Esophagus squamous epithelium (tissue), 5 donors: Measurements from ENCODE around the gene PRKN. TPM values are rescaled to one million over a fixed set of nuclear protein-coding genes. Genes with fewer than 3 reads are reported as not detected.

Experiments
- DNase-seq: peaks from one replicate; lab custom pipeline; 2025; lab: John Stamatoyannopoulos, UW
- H3K27ac ChIP-seq, 4 donors: fragments of 200-600 bp; sonication (generic); one replicate each; pipeline ENCODE4 v1.5.1; 2016 to 2019; ENCODE audit warnings: mild to moderate bottlenecking in 1 of 4
- H3K27me3 ChIP-seq, 4 donors: fragments of 200-600 bp; sonication (generic); 1 replicate in 3 of 4; 2 replicates in 1 of 4; pipeline versions ENCODE4 v1.5.1 to v1.6.0; 2017 to 2021; ENCODE audit warnings: antibody characterized with exemption in 1 of 4
- H3K36me3 ChIP-seq, 3 donors: fragments of 200-600 bp; sonication (generic); one replicate each; pipeline ENCODE4 v1.5.1; 2016 to 2019
- H3K4me1 ChIP-seq, 3 donors: fragments of 200-600 bp; sonication (generic); one replicate each; pipeline ENCODE4 v1.5.1; 2017 to 2019
- H3K4me3 ChIP-seq, 4 donors: fragments of 200-600 bp; sonication (generic); 1 replicate in 3 of 4; 2 replicates in 1 of 4; pipeline ENCODE4 v1.5.1; 2016 to 2019; ENCODE audit warnings: mild to moderate bottlenecking in 2 of 4, moderate library complexity in 1 of 4
- H3K9me3 ChIP-seq, 3 donors: fragments of 200-600 bp; sonication (generic); one replicate each; pipeline ENCODE4 v1.5.1; 2016 to 2019
- POLR2A ChIP-seq, 4 donors: fragments of 450-650 bp; IDR thresholded peaks; one replicate each; pipeline ENCODE4 v1.6.1; 2017; ENCODE audit warnings: antibody characterized with exemption in 4 of 4, mild to moderate bottlenecking in 4 of 4, moderate library complexity in 3 of 4
- WGBS, 2 donors: methylation state at CpG; one replicate each; pipeline ENCODE4 v1.1.5; 2018; 5-methylcytosine and 5-hydroxymethylcytosine counted together
- intact Hi-C: fragments of 100-400 bp; cut with DNase I; formaldehyde crosslinking; loops from one replicate; pipeline ENCODE4 v1.15.0; 2022
- total RNA-seq, 4 donors: library from RNA; depleted of rRNA; stranded (reverse); fragments of >200 nt; gene quantifications; one replicate each; pipeline ENCODE4 v1.1.0, GENCODE V29; 2016
- TF ChIP-seq, protein P1 (sequence below), 6 experiments: fragments of 450-650 bp in 4 of 6; fragments of 200-600 bp in 2 of 6; sonication (generic) in 2 of 6; IDR thresholded peaks; one replicate each; pipeline ENCODE4 v1.5.1; 2016 to 2019; ENCODE audit warnings: antibody characterized with exemption in 6 of 6, mild to moderate bottlenecking in 4 of 6, moderate library complexity in 4 of 6
- donor health status: DM: yes; HTN: yes; CAD: no.

Gene PRKN
- total RNA-seq, 4 donors from 2014 or later = 0.70 to 5.5 (median 2.2) TPM

DNA sequence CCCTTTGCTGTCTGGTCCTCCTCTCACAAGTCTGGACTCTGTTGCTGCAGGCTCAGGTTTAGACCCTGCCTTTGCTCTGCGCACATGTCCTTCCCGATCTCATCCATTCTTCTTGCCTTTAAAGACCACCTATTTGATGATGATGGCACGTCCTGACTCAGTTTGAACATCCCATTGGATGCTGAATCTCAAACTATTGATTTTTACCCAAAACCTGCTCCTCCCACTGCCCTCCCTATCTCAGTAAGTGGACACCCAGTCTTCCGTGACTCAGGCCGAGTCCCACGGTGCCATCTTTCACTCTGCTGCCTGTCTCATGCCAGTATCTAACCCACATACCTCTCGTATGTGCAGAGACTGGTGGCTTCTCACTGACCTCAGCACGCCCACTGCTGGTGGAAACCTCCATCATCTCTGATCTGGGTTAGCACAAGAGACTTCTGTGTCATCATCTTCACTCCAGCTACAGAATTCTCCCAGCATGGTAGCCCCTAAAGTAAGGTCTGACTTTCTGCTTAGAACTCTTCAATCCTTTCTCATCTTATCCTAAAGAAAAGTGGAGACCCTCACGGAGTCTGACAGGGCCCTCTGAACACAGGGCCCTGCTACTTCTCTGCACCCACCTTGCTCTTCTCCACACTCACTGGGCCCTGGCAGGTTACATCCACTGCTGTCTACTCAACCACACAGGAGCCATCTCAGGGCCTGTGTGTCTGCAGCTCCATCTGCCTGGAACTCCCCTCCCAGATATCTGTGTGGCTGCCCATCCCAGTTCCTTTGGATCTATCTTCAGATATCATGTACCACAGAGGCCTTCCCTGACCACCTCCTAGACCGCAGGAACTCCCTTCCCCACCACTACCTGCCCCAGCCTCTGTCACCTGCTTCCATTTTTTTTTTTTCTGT is 1066.6 kb downstream of the PRKN start:
- Histone ChIP-seq H3K27ac (no peak overlapping the region), H3K36me3 (no peaks in the 10 kb centered on the region), H3K4me1 (no peaks in the 10 kb centered on the region), H3K4me3 (no peak overlapping the region), H3K27me3 (no peaks in the 10 kb centered on the region), H3K9me3 (no peaks in the 10 kb centered on the region)
- WGBS, 2 donors = 88 to 89% methylated on average over 10 of the region's 10 CpGs
- TF ChIP-seq, protein P1, sequence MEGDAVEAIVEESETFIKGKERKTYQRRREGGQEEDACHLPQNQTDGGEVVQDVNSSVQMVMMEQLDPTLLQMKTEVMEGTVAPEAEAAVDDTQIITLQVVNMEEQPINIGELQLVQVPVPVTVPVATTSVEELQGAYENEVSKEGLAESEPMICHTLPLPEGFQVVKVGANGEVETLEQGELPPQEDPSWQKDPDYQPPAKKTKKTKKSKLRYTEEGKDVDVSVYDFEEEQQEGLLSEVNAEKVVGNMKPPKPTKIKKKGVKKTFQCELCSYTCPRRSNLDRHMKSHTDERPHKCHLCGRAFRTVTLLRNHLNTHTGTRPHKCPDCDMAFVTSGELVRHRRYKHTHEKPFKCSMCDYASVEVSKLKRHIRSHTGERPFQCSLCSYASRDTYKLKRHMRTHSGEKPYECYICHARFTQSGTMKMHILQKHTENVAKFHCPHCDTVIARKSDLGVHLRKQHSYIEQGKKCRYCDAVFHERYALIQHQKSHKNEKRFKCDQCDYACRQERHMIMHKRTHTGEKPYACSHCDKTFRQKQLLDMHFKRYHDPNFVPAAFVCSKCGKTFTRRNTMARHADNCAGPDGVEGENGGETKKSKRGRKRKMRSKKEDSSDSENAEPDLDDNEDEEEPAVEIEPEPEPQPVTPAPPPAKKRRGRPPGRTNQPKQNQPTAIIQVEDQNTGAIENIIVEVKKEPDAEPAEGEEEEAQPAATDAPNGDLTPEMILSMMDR (IDR thresholded peaks at IDR 0.05) = no peak
- TF ChIP-seq POLR2A (IDR thresholded peaks at IDR 0.05) = no peak
- intact Hi-C loops = no loop called here
- DNase-seq = no peak

DNA sequence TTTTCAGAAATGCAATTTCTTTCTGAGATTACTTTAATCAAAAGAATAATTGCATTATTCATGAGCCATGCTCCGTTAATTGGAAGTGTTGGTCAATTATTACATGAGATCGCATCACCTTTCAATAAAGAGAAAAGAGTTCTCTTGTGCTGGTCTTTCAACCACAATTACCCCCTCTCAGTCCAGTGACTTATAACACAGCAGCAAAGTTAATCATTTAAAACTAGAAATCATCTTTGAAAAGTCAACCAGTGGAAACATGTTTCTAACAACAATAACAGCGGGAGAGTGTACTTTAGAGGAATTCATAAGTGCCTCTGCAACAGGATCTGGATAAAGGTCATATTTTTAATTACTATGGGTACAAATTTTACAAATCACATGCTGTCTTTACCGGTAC is 1069.4 kb downstream of the PRKN start:
- TF ChIP-seq POLR2A (IDR thresholded peaks at IDR 0.05) = no peak
- TF ChIP-seq, protein P1 (IDR thresholded peaks at IDR 0.05) = no peak
- intact Hi-C loops = no loop called here
- 49 to 57% methylated on average over 4 of the region's 4 CpGs for WGBS, 2 donors

DNA sequence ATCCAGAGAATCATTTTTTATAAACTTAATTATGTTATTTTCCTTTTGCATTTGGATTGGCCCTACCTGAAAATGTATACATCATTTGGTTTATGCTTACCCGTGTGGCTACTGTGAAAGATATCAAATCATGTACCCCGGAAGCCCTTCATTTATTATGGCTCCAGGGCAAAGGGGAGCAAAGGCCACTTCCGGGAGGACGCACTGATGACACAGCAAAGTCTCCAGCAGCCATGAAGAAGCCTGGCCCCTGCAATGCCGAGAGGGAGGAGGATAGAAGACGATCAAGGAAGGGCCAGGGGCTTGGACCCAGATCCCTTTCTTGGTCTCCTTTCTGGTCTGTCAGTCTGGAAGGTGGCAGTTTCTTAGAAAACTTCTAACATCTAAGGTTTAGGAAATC is 1073.4 kb downstream of the PRKN start:
- no peak for DNase-seq
- 79 to 81% methylated on average over 6 of the region's 6 CpGs for WGBS, 2 donors
- H3K4me3 ChIP-seq = no peak overlapping the region
- no peaks in the 10 kb centered on the region for H3K4me1 ChIP-seq
- no peaks in the 10 kb centered on the region for H3K9me3 ChIP-seq
- no peaks in the 10 kb centered on the region for H3K36me3 ChIP-seq
- TF ChIP-seq, protein P1 (IDR thresholded peaks at IDR 0.05) = no peak
- TF ChIP-seq POLR2A (IDR thresholded peaks at IDR 0.05) = no peak
- intact Hi-C loops = no loop called here
- no peak overlapping the region for H3K27ac ChIP-seq
- no peaks in the 10 kb centered on the region for H3K27me3 ChIP-seq

More for the DNA sequence above, 1069.4 kb downstream of the PRKN start:
- Histone ChIP-seq H3K9me3 (no peaks in the 10 kb centered on the region), H3K36me3 (no peaks in the 10 kb centered on the region), H3K4me3 (no peak overlapping the region), H3K4me1 (no peaks in the 10 kb centered on the region), H3K27me3 (no peaks in the 10 kb centered on the region), H3K27ac (no peak overlapping the region)
- no peak for DNase-seq

DNA sequence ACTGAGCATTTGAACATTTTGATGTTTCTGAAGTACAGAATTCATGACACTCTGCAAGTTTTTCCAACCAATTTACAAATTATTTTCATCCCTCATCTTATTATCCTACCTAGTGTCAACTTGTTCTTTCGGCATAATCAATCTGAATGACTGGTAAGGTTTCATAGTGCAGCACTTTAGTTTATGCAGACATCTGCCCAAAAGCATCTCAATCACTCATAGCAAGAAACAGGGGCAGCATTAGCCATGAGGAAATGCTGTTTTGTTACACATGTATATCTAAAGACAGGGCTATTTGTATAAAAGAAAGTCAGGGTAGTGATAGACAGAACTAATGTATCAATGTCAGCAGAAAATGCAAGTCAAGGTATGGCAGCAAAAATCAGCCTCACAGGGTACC is 1075.6 kb downstream of the PRKN start:
- no peak for DNase-seq

DNA sequence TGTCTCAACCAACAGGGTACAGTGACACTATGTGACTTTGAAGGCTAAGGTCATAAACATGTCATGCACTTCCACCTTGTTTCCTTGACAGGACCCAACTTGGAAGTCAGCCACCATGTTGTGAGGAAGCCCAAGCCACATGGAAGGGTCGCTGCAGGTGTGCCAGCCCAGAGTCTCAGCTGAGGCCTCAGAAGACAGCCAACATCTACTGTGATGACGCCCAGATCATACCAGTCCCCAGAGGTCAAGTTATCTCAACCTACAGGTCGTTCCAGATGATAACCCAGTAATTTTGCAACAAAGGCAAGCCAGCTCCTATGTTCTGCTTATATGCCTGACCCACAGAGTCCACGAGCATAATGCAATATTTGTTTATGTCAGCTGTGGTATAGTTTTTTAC is 1077.7 kb downstream of the PRKN start:
- TF ChIP-seq, protein P1 (IDR thresholded peaks at IDR 0.05) = no peak
- TF ChIP-seq POLR2A (IDR thresholded peaks at IDR 0.05) = no peak

More for the DNA sequence above, 1075.6 kb downstream of the PRKN start:
- 80 to 94% methylated on average over 1 of the region's 1 CpG for WGBS, 2 donors
- no peak overlapping the region for H3K4me3 ChIP-seq
- H3K9me3 ChIP-seq = no peaks in the 10 kb centered on the region
- no peak overlapping the region for H3K27ac ChIP-seq
- no peaks in the 10 kb centered on the region for H3K27me3 ChIP-seq
- no peaks in the 10 kb centered on the region for H3K36me3 ChIP-seq
- no peaks in the 10 kb centered on the region for H3K4me1 ChIP-seq
- intact Hi-C loops = no loop called here
- TF ChIP-seq, protein P1 (IDR thresholded peaks at IDR 0.05) = no peak
- no peak for TF ChIP-seq POLR2A (IDR thresholded peaks at IDR 0.05)

More for the DNA sequence above, 1077.7 kb downstream of the PRKN start:
- no peaks in the 10 kb centered on the region for H3K4me1 ChIP-seq
- 52 to 54% methylated on average over 3 to 4 of the region's 4 CpGs for WGBS, 2 donors
- H3K36me3 ChIP-seq = no peaks in the 10 kb centered on the region
- intact Hi-C loops = no loop called here
- H3K27ac ChIP-seq = no peak overlapping the region
- no peaks in the 10 kb centered on the region for H3K27me3 ChIP-seq
- no peaks in the 10 kb centered on the region for H3K9me3 ChIP-seq
- no peak overlapping the region for H3K4me3 ChIP-seq
- no peak for DNase-seq
